NCI-H2029 treated with DMSO at 0.1 percent for 48 hours (cell line): ENCODE data around the gene SASH1.

Experiments used
- DNase-seq: peaks from one replicate; lab custom pipeline; 2025; lab: John Stamatoyannopoulos, UW

The SASH1 gene

DNA sequence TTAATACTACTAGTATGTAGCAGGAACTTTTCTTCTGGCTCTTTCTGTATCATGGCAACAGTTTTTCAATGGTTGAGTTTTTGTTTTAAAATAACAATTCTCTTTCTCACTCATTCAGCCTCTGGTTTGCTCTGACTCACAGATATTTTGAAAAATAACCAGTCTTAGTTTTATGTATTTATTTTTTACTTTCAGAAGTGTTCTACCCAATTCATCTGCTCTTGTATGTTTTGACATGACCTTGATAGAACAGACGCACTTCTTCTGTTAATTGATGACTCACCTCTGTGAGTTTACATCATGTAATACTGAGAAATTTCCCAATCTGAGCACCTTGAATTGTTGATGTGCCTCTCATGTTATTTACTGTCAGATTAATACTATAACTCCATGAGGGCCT lies 178.9 kb downstream of the SASH1 start:
- DNase-seq: no peak

DNA sequence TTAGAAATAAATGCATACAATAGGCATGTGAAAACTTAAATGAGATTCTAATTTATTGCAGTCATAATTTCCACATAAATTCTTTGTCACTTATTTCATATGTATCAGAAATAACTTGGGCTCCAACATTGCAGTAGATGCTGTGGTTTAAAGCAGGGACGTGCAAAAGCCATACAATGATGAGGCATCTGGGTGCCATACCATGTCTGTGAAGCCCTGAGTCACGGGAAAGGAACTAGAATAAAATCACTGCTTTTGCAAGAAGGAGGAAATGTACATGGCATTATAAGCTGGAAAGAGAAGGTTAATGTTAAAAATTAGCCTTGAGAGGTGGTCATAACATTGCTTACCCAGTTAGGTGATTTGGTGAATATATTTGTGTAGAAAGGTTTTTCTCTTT lies 180.4 kb downstream of the SASH1 start:
- no peak for DNase-seq

DNA sequence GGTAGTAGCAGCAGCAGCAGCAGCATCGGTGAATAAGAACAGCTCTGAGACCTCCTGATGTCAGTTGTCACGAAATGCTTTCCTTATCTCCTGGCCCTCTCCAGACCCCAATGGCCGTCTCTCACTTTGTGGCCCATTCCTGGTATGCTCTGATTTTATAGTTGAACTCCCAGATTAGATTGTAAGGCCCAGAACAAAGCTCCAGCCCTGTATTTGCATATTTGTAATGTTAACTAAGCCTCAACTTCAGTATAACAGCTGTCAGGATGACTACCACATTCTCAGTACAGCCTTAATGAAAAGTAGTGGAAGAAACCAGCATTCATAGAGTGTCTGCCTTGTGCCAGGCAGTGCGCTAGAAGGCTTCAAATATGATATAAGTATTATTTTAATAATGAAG lies 180.9 kb downstream of the SASH1 start:
- DNase-seq: no peak

DNA sequence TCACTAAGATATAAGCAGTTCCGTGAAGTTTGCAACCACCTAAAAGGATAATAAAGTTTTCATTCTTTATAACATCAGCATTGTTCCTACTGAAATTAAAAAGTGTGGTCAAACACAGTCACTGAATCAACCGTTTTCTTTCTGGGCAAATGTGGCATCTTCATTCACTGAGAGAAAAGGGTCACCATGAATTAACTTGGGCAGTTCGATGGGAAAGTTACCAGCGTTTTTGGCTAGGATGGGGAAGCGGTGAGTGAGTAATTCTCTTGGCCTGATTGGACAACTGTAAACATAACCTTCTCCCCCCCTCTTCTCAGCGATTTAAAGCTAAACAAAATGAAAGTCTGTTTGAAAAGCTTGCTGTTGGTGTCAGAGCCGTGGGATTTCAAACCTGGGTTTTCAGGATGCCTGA lies 181.8 kb downstream of the SASH1 start:
- no peak for DNase-seq

DNA sequence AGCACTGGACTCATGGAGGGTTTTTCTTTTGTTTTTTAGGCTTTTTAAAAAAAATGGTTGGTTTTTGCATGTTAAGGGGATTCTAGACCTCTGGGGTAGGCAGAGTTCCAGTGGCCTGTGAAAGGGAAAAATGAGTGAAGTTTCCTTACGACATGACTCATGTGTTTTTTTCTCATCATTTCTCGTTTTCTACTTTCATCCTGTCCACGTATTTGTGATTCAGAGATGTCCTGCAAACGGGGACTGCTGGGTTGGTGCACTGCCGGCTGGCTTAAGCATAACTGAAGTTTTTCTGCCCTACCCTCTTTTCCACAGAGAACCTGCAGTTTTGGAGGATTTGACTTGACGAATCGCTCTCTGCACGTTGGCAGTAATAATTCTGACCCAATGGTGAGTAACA lies 182.3 kb downstream of the SASH1 start:
- no peak for DNase-seq

DNA sequence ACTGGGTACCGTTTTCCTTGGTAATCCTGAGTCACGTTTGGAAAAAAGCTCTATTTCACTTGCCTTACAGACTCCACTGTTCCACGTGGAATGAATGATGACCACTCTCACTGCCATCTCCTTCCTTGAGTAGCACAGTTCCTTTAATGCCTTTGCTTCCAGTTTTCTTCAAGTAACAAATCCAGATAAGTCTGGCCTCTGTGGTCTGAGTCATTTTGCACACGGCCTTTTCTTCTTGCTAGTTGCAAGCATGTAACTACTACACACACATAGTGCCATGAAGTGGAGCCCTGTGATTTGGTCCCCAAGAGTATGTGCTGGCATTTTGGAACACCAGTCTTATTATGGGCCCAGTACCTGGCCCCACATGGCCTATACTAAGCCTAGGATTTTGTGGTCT lies 182.8 kb downstream of the SASH1 start:
- DNase-seq: no peak

DNA sequence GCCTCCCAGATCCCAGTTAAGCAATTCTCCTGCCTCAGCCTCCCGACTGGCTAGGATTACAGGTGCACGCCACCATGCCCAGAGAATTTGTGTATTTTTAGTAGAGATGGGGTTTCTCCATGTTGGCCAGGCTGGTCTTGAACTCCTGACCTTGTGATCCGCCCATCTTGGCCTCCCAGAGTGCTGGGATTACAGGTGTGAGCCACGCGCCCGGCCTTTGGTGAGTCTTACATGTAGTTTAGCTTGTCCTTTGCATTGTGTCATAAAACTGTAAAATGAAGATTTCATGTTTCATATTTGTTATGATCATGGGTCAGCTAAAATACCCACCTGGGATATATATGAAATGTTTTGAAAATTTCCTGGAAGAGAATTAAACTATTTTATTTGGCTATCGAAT lies 183.5 kb downstream of the SASH1 start:
- no peak for DNase-seq

DNA sequence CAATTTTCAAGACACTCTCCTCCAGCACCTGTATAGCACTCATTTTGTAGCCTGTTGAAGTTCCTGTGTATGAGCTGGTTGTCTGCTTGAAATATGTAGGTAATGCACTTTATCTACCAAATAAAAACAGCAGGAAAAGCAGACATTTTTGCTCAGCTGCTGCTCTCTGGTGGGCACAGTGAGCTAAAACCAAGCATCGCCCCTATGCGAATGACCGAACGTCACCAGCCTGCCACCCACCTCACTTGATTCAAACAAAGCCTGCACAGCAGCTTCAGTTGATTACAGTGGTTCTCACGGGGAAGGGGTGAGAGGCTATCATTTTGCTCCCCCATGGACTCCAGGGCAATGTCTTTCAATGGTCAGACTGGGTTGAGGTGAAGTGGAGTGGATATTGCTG lies 185.7 kb downstream of the SASH1 start:
- DNase-seq: no peak

DNA sequence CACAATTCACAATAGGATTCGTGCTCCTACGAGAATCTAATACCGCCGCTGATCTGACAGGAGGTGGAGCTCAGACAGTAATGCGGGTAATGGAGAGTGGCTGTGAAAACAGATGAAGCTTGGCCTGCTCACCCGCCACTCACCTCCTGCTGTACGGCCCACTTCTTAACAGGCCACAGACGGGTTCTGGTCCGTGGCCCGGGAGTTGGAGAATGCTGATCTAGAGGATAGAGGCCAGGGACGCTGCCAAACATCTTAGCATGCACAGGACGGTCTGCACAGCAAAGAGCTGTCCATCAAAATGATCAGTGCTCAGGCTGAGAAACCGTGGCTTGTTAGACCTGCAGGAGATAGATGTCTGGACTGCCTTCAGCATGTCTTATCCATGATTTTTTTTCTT lies 186.4 kb downstream of the SASH1 start:
- no peak for DNase-seq

DNA sequence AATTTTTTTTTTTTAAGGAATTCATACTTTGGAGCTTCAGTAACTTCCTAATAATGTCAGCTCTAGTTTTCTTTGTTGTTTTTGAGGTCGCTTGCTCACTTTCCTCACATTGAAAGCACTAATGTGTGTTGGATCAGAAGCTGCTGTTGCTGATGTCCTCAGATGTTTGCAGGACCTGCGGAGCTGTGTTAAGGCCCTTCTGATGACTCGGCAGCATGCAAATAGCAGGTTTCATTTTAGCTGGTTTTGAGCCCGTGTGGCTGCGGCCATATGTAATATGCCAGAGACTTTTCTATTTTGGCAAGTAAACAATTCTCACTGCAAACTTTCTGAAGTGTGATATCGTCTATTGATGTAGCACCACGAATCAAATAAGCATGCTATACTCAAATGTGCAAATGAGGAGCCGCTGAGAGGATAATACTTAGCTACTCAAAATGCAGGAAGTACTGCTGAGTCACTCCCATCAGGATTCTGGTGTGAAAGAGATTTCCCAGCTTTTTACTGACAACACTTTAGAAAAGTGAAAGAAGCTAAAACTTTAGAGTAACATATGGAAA lies 187.8 kb downstream of the SASH1 start:
- no peak for DNase-seq

DNA sequence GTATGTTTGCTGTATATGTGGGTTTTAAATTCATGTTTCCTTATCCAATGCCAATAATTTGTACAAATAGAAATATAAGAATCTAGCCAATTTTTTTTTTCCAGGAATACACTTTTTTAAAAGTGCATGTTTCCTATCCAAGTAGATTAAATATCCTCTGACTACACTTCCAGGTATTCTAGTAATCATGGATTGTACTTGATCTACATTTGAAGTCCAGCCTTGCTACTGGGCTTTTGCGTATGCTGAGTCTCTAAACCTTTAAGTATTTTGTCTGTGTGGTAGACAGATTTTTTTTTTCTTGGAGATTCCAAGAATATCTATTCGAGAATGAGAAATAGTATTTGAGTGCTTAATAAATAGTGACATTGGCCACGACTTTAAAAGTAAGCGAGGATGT lies 188.3 kb downstream of the SASH1 start:
- no peak for DNase-seq

DNA sequence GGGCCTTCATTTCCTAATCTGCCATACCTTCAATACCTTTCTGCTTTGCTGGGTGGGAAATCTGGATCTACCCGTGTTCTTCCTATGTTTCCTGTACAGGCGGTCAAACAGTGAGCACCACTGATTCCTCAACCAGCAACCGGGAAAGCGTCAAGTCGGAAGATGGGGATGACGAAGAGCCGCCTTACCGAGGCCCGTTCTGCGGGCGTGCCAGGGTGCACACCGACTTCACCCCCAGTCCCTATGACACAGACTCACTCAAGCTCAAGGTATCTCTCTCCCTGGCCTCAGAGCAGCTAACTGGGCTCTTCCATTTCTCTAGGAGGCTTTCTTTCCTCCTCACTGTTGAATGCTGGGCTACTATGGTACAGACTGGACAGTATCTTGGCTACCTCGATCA lies 190.1 kb downstream of the SASH1 start:
- DNase-seq: no peak

DNA sequence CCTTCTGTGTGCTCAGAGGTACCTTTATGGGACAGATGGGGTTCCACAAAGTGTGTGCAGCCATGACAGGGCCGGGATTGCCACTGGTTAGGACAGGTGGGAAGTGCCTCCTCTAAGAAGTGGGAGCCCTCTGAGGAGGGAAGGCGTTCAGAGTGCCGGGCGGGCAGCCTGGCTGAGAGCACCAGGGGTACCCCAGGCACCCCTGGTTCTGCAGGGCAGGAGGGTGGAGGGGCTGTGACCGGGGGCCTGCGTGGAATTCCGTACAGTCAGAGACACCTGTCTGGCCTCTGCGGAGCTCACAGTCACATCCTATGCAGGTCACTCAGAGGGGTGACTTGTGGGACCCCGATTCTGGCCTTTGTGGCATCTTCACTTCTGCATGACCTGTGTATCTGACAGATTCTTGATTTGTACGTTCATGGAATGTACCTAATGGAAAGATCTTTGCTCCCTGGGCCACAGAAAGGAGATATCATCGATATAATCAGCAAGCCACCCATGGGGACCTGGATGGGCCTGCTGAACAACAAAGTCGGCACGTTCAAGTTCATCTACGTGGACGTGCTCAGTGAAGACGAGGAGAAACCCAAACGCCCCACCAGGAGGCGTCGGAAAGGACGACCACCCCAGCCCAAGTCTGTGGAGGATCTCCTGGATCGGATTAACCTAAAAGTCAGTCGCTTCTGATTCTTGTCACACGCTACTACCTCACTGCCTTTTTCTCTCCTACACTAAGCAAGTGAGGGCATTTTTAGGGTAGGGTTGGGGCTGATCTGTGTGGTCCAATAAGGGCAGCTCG lies 190.9 kb downstream of the SASH1 start:
- DNase-seq: no peak

DNA sequence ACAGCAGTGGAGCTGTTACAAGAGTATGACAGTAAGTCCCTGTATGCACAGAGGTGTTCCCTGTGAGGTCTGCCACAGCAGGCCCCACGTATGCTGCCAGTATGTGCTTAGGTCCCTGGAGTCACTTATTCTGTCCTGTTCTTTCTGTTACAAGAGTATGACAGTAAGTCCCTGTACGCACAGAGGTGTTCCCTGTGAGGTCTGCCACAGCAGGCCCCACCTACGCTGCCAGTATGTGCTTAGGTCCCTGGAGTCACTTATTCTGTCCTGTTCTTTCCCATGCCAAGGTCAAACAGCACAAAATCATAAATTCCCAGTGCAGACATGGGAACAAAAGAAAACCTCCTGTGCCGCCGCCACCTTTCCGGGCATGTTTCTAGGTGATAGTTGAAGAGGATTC lies 192.2 kb downstream of the SASH1 start:
- DNase-seq: no peak

DNA sequence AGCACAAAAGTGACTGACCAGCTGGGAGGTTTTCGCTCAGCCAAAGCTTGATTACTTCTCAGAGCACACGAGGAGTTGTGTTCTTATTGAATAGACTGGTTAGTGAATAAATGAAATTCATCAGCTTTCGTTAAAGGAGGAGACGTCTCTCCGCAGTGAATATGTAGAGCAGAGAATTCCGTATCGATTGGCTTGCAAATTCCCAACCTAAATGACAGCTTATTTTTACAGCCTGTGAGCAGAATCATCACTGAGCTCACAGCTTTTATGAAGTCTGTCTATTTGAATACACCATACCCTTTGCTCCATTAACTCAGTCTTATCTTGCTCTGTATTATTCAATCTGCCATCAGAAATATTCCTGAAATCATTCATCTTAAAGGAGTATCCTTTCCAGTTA lies 192.7 kb downstream of the SASH1 start:
- DNase-seq: no peak

DNA sequence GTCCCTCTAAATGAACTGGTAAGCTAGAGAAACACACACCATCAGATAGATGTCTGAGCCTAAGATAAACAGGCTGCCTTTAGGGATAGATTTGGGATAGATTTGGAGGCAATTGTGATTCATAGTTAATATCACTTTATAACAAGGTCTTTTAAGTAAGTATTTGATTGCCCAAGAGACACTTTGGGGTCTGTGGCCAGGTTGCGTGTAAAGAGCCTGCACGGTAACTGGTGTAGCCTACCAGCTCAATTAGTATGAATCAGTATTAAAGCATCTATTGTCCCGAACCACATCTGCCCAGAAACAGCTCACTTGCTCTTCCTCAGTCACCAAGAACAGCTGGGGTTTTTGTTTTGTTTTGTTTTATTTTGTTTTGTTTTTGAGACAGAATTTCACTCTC lies 193.3 kb downstream of the SASH1 start:
- DNase-seq: no peak

DNA sequence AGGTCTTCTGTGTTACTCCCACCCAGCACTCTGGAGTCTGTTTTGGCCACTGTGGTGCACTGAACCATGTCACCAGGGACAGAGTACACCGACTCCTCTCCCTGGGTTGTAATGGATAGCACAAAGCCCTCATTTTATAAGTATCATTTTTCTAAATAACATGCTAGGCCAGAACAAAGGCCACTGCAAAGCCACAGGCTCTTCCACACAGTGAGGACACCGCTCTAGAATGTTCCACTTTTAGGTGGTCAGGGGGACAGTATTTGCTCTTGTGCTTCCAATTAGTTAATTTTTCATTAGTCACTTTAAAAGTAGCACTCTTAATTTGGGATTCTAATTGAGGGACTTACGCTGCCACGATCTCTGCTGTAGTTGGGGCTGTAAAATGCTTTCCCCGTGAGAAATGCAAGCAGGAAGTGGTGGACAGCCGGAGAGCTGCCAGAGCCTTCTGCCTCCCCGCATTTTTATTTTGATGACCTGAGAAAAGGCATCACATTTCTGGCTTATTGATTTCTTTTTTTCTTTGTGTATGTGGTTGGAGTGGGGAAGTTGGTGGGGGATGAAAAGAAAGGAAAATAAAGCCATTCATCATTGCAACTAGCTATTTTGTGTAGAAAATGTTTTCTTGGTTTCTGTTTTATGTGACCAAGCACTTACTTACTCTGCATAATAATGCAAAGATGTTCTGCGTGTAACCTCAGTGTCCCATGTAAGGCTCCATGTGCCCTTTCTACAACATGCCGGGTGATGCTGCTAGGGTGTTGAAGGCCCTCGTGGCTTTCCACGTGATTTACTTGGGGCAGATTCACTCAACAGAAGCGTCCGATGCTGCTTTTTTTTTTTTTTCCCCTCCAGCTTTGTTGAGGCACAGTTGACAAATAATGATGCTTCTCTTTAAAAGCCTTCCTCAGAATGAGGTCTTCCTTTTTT lies 195.9 kb downstream of the SASH1 start:
- DNase-seq: no peak

DNA sequence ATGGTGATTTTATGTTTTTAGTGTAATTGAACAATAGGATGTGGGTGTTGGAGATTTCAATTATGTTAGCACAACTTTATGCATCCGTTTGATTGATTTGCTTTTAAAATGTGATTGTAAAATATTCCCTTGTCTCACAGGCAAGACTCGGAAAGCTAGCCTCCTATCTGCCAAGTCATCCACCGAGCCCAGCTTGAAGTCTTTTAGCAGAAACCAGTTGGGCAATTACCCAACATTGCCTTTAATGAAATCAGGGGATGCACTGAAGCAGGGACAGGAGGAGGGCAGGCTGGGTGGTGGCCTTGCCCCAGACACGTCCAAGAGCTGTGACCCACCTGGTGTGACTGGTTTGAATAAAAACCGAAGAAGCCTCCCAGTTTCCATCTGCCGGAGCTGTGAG lies 200.9 kb downstream of the SASH1 start:
- DNase-seq: no peak

DNA sequence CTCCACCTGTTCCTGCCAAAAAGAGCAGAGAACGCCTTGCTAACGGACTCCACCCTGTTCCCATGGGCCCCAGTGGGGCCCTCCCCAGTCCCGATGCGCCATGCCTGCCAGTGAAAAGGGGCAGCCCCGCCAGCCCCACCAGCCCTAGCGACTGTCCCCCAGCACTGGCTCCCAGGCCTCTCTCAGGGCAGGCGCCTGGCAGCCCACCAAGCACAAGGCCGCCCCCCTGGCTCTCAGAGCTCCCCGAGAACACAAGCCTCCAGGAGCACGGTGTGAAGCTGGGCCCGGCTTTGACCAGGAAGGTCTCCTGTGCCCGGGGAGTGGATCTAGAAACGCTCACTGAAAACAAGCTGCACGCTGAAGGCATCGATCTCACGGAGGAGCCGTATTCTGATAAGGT lies 201.8 kb downstream of the SASH1 start:
- no peak for DNase-seq

DNA sequence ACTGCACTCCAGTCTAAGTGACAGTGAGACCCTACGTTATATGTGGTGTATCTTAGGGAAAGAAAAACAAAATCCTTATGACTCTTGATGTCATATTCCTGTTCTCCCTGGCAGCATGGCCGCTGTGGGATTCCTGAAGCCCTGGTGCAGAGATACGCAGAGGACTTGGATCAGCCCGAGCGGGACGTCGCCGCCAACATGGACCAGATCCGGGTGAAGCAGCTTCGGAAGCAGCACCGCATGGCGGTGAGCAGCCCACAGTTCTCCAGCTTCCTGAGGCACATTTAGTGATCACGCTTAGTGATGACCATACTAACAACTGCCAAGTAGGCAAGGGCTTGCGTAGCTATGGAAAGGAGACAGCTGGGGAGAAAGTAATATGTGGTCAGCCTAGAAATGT lies 203.3 kb downstream of the SASH1 start:
- no peak for DNase-seq

DNA sequence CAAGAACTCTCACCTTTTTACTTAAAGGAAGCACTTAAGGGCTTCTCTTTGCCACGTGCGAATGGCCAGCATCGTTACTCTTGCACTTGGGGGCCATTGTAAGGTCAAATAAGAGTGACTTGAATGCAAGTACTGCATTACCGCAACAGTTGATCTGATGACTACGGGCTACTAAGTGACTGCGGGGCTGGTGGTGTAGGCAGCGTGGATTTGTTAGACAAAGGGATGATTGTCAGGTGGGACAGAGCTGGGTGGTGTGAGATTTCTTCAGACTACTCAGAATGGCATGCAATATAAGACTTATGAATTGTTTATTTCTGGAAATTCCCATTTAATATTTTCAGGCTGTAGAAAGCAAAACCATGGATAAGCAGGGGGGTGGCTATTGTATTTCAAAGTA lies 204.5 kb downstream of the SASH1 start:
- DNase-seq: no peak

DNA sequence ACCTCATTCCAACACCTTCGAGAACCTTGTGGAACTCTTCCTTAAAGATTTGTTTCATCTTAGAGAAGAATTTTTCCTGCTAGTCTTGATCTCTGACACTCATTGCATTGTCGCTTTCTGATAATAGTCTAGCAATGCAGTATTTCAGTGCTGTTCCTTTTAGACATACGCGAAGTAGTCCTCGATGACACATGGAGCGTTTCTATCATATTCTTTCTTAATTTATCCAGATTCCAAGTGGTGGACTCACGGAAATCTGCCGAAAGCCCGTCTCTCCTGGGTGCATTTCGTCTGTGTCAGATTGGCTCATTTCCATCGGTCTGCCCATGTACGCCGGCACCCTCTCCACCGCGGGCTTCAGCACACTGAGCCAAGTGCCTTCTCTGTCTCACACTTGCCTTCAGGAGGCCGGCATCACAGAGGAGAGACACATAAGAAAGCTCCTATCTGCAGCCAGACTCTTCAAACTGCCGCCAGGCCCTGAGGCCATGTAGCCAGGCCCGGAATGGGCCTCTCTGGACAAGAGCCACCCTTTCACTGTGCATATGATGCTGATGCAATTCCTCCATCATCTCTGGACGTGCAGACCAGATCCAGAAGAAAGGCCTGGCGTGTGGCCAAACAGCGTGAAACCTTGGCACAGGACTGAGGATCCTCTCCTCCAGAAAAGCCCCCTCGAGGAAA lies 205.6 kb downstream of the SASH1 start:
- no peak for DNase-seq

DNA sequence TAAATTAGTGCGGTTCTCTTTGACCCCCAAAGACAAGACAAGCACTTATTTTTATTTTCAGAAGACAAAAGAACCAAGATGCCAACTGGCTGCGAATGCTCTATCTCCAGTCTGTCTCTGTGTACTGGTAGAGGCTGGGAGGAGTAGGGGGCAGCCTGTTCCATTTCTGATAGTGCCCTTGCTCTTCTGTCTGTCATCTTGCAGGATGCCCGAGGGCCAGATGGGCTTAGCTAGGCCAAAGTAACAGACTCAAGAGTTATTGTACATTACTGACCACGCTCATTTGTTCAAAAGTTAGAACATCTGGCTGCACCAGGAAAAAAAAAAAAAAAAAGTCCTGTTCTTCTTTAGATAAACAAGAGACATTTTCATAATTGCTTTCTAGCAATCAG lies 206.1 kb downstream of the SASH1 start:
- DNase-seq: no peak
